Adrenal gland (tissue), 12 donors: Measurements from ENCODE around the gene TEF. TPM values are rescaled to one million over a fixed set of nuclear protein-coding genes. Genes with fewer than 3 reads are reported as not detected.

ENCODE experiments used
- DNase-seq, 7 donors: peaks; one replicate each; pipeline ENCODE4 v3.0.0-alpha.2; 2019 to 2020
- H3K27ac ChIP-seq, 5 donors: fragments of 200-600 bp; sonication (generic) in 4 of 5; 1 replicate in 3 of 5; 2 replicates in 2 of 5; pipeline versions ENCODE4 v1.5.1 to v1.8.0; 2016 to 2020; ENCODE audit warnings: mild to moderate bottlenecking in 1 of 5
- H3K27me3 ChIP-seq: fragments of 200-600 bp; 2 replicates; pipeline ENCODE4 v1.8.0; 2021
- H3K36me3 ChIP-seq, 2 donors: fragments of 200-600 bp; replicated peaks in 1 of 2; 1 replicate in 1 of 2; 2 replicates in 1 of 2; pipeline versions ENCODE4 v1.5.1 to v1.8.0; 2018 to 2022
- H3K4me1 ChIP-seq, 2 donors: fragments of 200-600 bp; replicated peaks in 1 of 2; 1 replicate in 1 of 2; 2 replicates in 1 of 2; pipeline versions ENCODE4 v1.5.1 to v1.8.0; 2018 to 2021
- H3K4me3 ChIP-seq, 4 donors: fragments of 200-600 bp; sonication (generic) in 3 of 4; one replicate each; pipeline ENCODE4 v1.5.1; 2016 to 2018
- H3K9me3 ChIP-seq, 3 donors: fragments of 200-600 bp; sonication (generic) in 1 of 3; replicated peaks in 1 of 3; 1 replicate in 2 of 3; 2 replicates in 1 of 3; pipeline versions ENCODE4 v1.5.1 to v1.8.0; 2016 to 2021
- POLR2A ChIP-seq, 2 donors: fragments of 450-650 bp; IDR thresholded peaks; one replicate each; pipeline ENCODE4 v1.6.1; 2017; ENCODE audit warnings: antibody characterized with exemption in 2 of 2, mild to moderate bottlenecking in 2 of 2, moderate library complexity in 1 of 2
- WGBS, 4 donors: extraction: QIAGEN DNeasy Blood & Tissue Kit in 2 of 4; methylation state at CpG; one replicate each; pipeline versions ENCODE4 v1.1.5 to v1.1.7; 2013 to 2017; 5-methylcytosine and 5-hydroxymethylcytosine counted together
- intact Hi-C, 2 donors: fragments of 100-400 bp; cut with DNase I; formaldehyde crosslinking; loops; one replicate each; pipeline versions ENCODE4 v1.14.1 to v1.15.0; 2022 to 2023
- polyA plus RNA-seq, 3 donors: library from polyadenylated mRNA; stranded (reverse); fragments of 200-250 nt in 2 of 3; fragments of 350-450 nt in 1 of 3; fragmentation: Illumina TruSeq in 1 of 3; extraction: RNeasy Lipid Tissue Mini Kit (QIAGEN cat#74804) in 1 of 3; gene quantifications; one replicate each; pipeline ENCODE4 v1.2.3, GENCODE V29; 2013 to 2014
- total RNA-seq, 9 donors: library from RNA; depleted of rRNA in 4 of 9; stranded (reverse); fragments of >200 nt in 4 of 9; fragments of 120-200 nt in 1 of 9; fragmentation: NEBNext Ultra II Directional in 1 of 9; extraction: Animal tissue kit (Norgen Biotek cat#: 25700) in 1 of 9; gene quantifications; one replicate each; pipeline versions ENCODE4 v1.1.0 to v1.2.4, GENCODE V29; 2013 to 2023
- TF ChIP-seq, protein P1 (sequence below), 6 experiments: fragments of 450-650 bp in 4 of 6; fragments of 200-600 bp in 2 of 6; sonication (generic) in 1 of 6; IDR thresholded peaks; 1 replicate in 5 of 6; 2 replicates in 1 of 6; pipeline versions ENCODE4 v1.5.1 to v1.8.0; 2016 to 2021; ENCODE audit warnings: antibody characterized with exemption in 6 of 6, mild to moderate bottlenecking in 2 of 6, moderate library complexity in 1 of 6
- donor health status: healthy with polysubstance abuse.
- donor health status: Bipolar disorder and iron deficiency.
- donor health status: DM: yes; HTN: yes; CAD: no.
- donor health status: DM: no; HTN: no; CAD: no.
- donor health status: DM: no; HTN: no; CAD: no.
- donor health status: DM: yes; HTN: yes; CAD: no.

The TEF gene
- total and polyA plus RNA-seq, 12 donors, result 7.2 to 33.9 (median 20.3) TPM

DNA sequence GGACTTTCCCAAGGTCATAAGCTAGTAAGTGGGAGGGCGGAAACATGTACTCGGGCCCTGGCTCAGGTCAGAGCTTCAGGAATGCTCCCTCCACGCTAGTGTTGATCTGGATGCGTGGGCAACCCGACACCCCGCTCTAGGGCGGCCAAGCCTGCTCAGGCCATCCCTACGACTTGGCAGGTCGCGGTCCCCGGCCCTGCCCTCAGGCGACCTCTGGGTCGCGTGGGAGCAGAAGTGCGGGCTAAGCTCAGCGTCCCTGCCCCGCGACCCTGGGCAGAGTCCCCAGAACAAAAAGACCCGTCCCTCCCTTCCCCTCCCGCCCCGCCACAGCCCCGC lies 781 bp upstream of the TEF start:
- H3K4me1 ChIP-seq, result peaks cover 17 to 31% of the 10 kb centered on the region in 2 donors
- H3K4me3 ChIP-seq, result peak overlapping the region in 2 of 4 donors; percentile 19 to 74
- WGBS, 4 donors, result 0 to 1% (median 0%) methylated on average over 4 to 22 of the region's 22 CpGs
- no peaks in the 10 kb centered on the region for H3K36me3 ChIP-seq
- H3K9me3 ChIP-seq, result no peaks in the 10 kb centered on the region
- no peaks in the 10 kb centered on the region for H3K27me3 ChIP-seq
- peak; percentile 57 to 81 for TF ChIP-seq POLR2A (IDR thresholded peaks at IDR 0.05)
- TF ChIP-seq, protein P1, sequence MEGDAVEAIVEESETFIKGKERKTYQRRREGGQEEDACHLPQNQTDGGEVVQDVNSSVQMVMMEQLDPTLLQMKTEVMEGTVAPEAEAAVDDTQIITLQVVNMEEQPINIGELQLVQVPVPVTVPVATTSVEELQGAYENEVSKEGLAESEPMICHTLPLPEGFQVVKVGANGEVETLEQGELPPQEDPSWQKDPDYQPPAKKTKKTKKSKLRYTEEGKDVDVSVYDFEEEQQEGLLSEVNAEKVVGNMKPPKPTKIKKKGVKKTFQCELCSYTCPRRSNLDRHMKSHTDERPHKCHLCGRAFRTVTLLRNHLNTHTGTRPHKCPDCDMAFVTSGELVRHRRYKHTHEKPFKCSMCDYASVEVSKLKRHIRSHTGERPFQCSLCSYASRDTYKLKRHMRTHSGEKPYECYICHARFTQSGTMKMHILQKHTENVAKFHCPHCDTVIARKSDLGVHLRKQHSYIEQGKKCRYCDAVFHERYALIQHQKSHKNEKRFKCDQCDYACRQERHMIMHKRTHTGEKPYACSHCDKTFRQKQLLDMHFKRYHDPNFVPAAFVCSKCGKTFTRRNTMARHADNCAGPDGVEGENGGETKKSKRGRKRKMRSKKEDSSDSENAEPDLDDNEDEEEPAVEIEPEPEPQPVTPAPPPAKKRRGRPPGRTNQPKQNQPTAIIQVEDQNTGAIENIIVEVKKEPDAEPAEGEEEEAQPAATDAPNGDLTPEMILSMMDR (IDR thresholded peaks at IDR 0.05), result no peak
- peak in 6 of 7 donors; percentile 89 to 95 (median 94) for DNase-seq
- peak overlapping the region; percentile 69 to 99 (median 97) for H3K27ac ChIP-seq
- intact Hi-C loops, result no loop called here

DNA sequence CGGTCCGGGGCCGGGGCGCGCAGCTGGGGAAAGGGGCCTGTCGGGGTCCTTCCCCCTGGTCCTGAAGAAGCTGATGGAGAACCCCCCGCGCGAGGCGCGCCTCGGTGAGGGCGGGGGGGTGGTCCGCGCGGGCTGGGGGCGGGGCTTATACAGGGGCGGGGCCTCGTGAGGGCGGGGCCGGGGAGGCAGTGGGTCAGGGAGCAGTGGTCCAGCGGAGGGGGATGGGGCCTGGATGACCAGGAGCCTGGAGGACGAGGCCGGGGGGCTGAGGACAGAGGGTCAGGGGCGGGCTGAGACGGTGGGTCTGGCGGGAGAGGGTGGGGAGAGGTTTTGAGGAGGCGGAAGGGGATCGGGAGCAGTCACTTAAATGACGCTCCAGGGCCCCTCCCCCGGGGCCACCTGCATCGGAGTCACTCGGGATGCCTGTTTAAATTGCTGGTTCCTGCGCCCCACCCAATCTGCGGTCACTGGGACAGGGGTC lies 396 bp downstream of the TEF start:
- intact Hi-C loops, result no loop called here
- DNase-seq, result peak; percentile 68 to 82 (median 79)

DNA sequence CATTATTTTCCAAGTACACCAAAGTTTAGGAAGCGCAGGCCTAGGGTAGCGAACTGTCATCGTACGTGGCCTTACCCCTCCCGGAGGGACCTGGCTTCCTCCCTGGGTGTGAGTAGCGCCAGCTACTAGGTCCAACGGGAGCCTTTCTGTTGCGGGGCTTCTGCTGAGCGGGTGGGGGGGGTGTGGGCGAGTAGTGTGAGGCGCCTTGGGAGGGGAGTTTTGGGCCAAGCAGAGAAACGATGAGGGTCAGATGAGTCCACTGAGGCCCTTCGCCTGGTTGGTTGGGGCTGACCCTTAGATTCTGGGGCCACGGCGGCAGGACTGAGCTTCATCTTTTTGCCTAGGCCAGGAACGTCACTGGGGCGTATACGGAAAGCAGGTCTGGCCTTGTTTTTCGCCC lies 868 bp downstream of the TEF start:
- Histone ChIP-seq H3K36me3 (peaks cover 0 to 8% of the 10 kb centered on the region in 2 donors), H3K4me3 (peak overlapping the region; percentile 18 to 74 (median 64)), H3K27me3 (no peaks in the 10 kb centered on the region), H3K9me3 (no peaks in the 10 kb centered on the region), H3K4me1 (peaks cover 17 to 31% of the 10 kb centered on the region in 2 donors), H3K27ac (peak overlapping the region; percentile 69 to 99 (median 97))
- TF ChIP-seq, protein P1 (IDR thresholded peaks at IDR 0.05), result no peak
- no peak for TF ChIP-seq POLR2A (IDR thresholded peaks at IDR 0.05)
- 13 to 15% (median 14%) methylated on average over 11 to 19 of the region's 19 CpGs for WGBS, 4 donors
- peak in 3 of 7 donors; percentile 48 to 70 (median 55) for DNase-seq
- intact Hi-C loops, result no loop called here

More for the DNA sequence above, 396 bp downstream of the TEF start:
- H3K36me3 ChIP-seq, result peaks cover 0 to 3% of the 10 kb centered on the region in 2 donors
- H3K4me3 ChIP-seq, result peak overlapping the region; percentile 18 to 74 (median 64)
- H3K27me3 ChIP-seq, result no peaks in the 10 kb centered on the region
- no peak for TF ChIP-seq POLR2A (IDR thresholded peaks at IDR 0.05)
- TF ChIP-seq, protein P1 (IDR thresholded peaks at IDR 0.05), result no peak
- H3K9me3 ChIP-seq, result no peaks in the 10 kb centered on the region
- H3K4me1 ChIP-seq, result peaks cover 17 to 31% of the 10 kb centered on the region in 2 donors
- H3K27ac ChIP-seq, result peak overlapping the region; percentile 69 to 99 (median 97)
- 0 to 4% (median 2%) methylated on average over 8 to 35 of the region's 35 CpGs for WGBS, 4 donors

DNA sequence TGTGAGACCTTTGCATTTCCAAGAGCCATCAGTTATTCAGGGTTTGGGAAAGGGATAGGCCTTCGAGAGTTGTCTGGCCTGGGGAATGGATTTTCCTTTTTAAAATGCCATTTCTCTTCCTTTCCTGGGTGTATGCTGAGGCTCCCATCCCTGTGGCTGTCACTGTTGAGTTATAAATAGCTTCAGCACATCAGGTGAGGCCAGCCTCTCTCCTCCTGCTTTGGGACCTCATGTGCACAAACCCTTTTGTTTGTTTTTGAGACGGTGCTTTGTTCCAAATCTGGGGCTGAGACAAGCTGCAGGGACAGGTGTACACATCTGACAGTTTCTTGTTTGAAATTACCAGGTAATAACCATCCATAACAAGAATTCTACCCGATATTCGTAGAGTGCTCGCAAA lies 1.3 kb downstream of the TEF start:
- H3K27me3 ChIP-seq, result no peaks in the 10 kb centered on the region
- no peak for DNase-seq
- peak overlapping the region in 2 of 4 donors; percentile 70 to 74 for H3K4me3 ChIP-seq
- H3K27ac ChIP-seq, result peak overlapping the region; percentile 69 to 99 (median 97)
- no peak for TF ChIP-seq POLR2A (IDR thresholded peaks at IDR 0.05)
- TF ChIP-seq, protein P1 (IDR thresholded peaks at IDR 0.05), result no peak
- H3K36me3 ChIP-seq, result peaks cover 0 to 12% of the 10 kb centered on the region in 2 donors
- peaks cover 17 to 31% of the 10 kb centered on the region in 2 donors for H3K4me1 ChIP-seq
- 72 to 75% (median 73%) methylated on average over 5 of the region's 5 CpGs for WGBS, 4 donors
- no peaks in the 10 kb centered on the region for H3K9me3 ChIP-seq
- intact Hi-C loops, result no loop called here
